ENCODE results near the gene VWC2. TPM values are rescaled to one million over a fixed set of nuclear protein-coding genes. Genes with fewer than 3 reads are reported as not detected.

VWC2 gene
- total and polyA plus RNA-seq, 4 donors: 0.02 to 0.09 TPM; not detected in 2

- H3K36me3 ChIP-seq (ENCODE audit: control insufficient read depth in 4 of 4, insufficient read depth in 4 of 4, low read length in 4 of 4): no peaks in the 10 kb centered on the region
- no peak overlapping the region for H3K9ac ChIP-seq (ENCODE audit: insufficient read depth in 1 of 2, low read length in 2 of 2)
- ATAC-seq (ENCODE audit: insufficient read depth, low FRiP score) (no peak), DNase-seq (no peak)
- H3K27ac ChIP-seq (ENCODE audit: low read depth in 1 of 2, low read length in 1 of 2): no peak overlapping the region
- H3K9me3 ChIP-seq (ENCODE audit: control insufficient read depth in 4 of 4, insufficient read depth in 3 of 4, low read length in 3 of 4): peaks cover 0 to 2% (median 0%) of the 10 kb centered on the region in 4 donors
- peaks cover 3 to 40% (median 30%) of the 10 kb centered on the region in 3 donors for H3K27me3 ChIP-seq (ENCODE audit: control insufficient read depth in 3 of 3, insufficient read depth in 3 of 3, low read length in 2 of 3)
- H3K4me1 ChIP-seq (ENCODE audit: control insufficient read depth in 5 of 5, insufficient read depth in 5 of 5, low read length in 5 of 5): peaks cover 0 to 6% (median 0%) of the 10 kb centered on the region in 5 donors
- H3K4me3 ChIP-seq: no peak overlapping the region
- TF ChIP-seq CTCF (IDR thresholded peaks at IDR 0.05; ENCODE audit: control extremely low read depth, extremely low read depth): no peak
- 80 to 94% methylated on average over 3 of the region's 3 CpGs for WGBS, 2 donors
These were observed 5.2 kb upstream of the VWC2 start for GRCh38 chr7:49768254-49768653.

GRCh38 chr7:49768835-49769234, 4.6 kb upstream of the VWC2 start:
- Histone ChIP-seq H3K36me3 (ENCODE audit: control insufficient read depth in 4 of 4, insufficient read depth in 4 of 4, low read length in 4 of 4) (no peaks in the 10 kb centered on the region), H3K4me1 (ENCODE audit: control insufficient read depth in 5 of 5, insufficient read depth in 5 of 5, low read length in 5 of 5) (peaks cover 0 to 11% (median 0%) of the 10 kb centered on the region in 5 donors), H3K9me3 (ENCODE audit: control insufficient read depth in 4 of 4, insufficient read depth in 3 of 4, low read length in 3 of 4) (peaks cover 0 to 2% (median 0%) of the 10 kb centered on the region in 4 donors), H3K4me3 (no peak overlapping the region), H3K27ac (ENCODE audit: low read depth in 1 of 2, low read length in 1 of 2) (no peak overlapping the region), H3K27me3 (ENCODE audit: control insufficient read depth in 3 of 3, insufficient read depth in 3 of 3, low read length in 2 of 3) (peaks cover 7 to 40% (median 30%) of the 10 kb centered on the region in 3 donors), H3K9ac (ENCODE audit: insufficient read depth in 1 of 2, low read length in 2 of 2) (no peak overlapping the region)
- DNase-seq: no peak
- TF ChIP-seq CTCF (IDR thresholded peaks at IDR 0.05; ENCODE audit: control extremely low read depth, extremely low read depth): no peak
- 60 to 74% methylated on average over 3 of the region's 3 CpGs for WGBS, 2 donors
- no peak for ATAC-seq (ENCODE audit: insufficient read depth, low FRiP score)

GRCh38 chr7:49769285-49769857, 4.1 kb upstream of the VWC2 start:
- Histone ChIP-seq H3K27ac (ENCODE audit: low read depth in 1 of 2, low read length in 1 of 2) (no peak overlapping the region), H3K9ac (ENCODE audit: insufficient read depth in 1 of 2, low read length in 2 of 2) (no peak overlapping the region), H3K4me1 (ENCODE audit: control insufficient read depth in 5 of 5, insufficient read depth in 5 of 5, low read length in 5 of 5) (peaks cover 0 to 17% (median 0%) of the 10 kb centered on the region in 5 donors), H3K36me3 (ENCODE audit: control insufficient read depth in 4 of 4, insufficient read depth in 4 of 4, low read length in 4 of 4) (no peaks in the 10 kb centered on the region), H3K4me3 (no peak overlapping the region), H3K27me3 (ENCODE audit: control insufficient read depth in 3 of 3, insufficient read depth in 3 of 3, low read length in 2 of 3) (peaks cover 12 to 45% (median 30%) of the 10 kb centered on the region in 3 donors), H3K9me3 (ENCODE audit: control insufficient read depth in 4 of 4, insufficient read depth in 3 of 4, low read length in 3 of 4) (peaks cover 0 to 2% (median 0%) of the 10 kb centered on the region in 4 donors)
- DNase-seq (no peak), ATAC-seq (ENCODE audit: insufficient read depth, low FRiP score) (no peak)
- no peak for TF ChIP-seq CTCF (IDR thresholded peaks at IDR 0.05; ENCODE audit: control extremely low read depth, extremely low read depth)

DNA sequence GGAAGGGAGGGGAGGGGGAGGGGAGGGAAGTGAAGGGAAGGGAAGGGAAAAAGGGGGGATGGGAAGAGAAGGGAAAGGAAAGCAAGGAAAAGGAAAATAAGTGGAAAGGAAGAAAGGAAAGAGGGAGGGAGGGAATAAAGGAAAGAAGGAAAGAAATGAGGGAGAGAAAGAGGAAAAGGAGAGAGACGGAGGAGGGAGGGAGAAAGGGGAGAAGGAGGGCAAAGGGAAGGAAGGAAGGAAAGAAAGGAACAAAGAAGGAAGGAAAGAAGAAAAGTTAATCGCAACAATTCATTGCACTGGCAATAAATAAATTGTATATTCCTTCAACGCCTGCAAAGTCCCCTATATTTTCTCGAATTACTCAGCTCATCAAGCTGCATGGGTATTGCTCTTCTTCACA, 2.6 kb upstream of the VWC2 start:
- no peaks in the 10 kb centered on the region for H3K36me3 ChIP-seq (ENCODE audit: control insufficient read depth in 4 of 4, insufficient read depth in 4 of 4, low read length in 4 of 4)
- no peak for ATAC-seq (ENCODE audit: insufficient read depth, low FRiP score)
- WGBS, 2 donors: 85 to 87% methylated on average over 4 of the region's 4 CpGs

More for the DNA sequence above, 2.6 kb upstream of the VWC2 start:
- H3K9me3 ChIP-seq (ENCODE audit: control insufficient read depth in 4 of 4, insufficient read depth in 3 of 4, low read length in 3 of 4): peaks cover 0 to 8% (median 0%) of the 10 kb centered on the region in 4 donors
- no peak for DNase-seq
- peaks cover 23 to 50% (median 34%) of the 10 kb centered on the region in 3 donors for H3K27me3 ChIP-seq (ENCODE audit: control insufficient read depth in 3 of 3, insufficient read depth in 3 of 3, low read length in 2 of 3)
- no peak overlapping the region for H3K4me3 ChIP-seq
- no peak overlapping the region for H3K27ac ChIP-seq (ENCODE audit: low read depth in 1 of 2, low read length in 1 of 2)
- H3K4me1 ChIP-seq (ENCODE audit: control insufficient read depth in 5 of 5, insufficient read depth in 5 of 5, low read length in 5 of 5): peaks cover 0 to 27% (median 0%) of the 10 kb centered on the region in 5 donors
- TF ChIP-seq CTCF (IDR thresholded peaks at IDR 0.05; ENCODE audit: control extremely low read depth, extremely low read depth): no peak
- no peak overlapping the region for H3K9ac ChIP-seq (ENCODE audit: insufficient read depth in 1 of 2, low read length in 2 of 2)

Measured in lung (tissue), 12 donors.